Loucy (cell line): ENCODE results near the gene MMP19.
A peak's percentile ranks its signal among the peaks of the same experiment; 100 is the strongest.

Experiments used
- H2AFZ ChIP-seq: fragments of 200-600 bp; sonication (generic); 2 replicates; pipeline ENCODE4 v1.6.0; 2016; ENCODE audit warnings: antibody characterized with exemption, mild to moderate bottlenecking, low read length, moderate library complexity
- H3F3A ChIP-seq: fragments of 200-600 bp; 2 replicates; pipeline ENCODE4 v1.6.0; 2016; ENCODE audit warnings: antibody characterized with exemption, low read depth, mild to moderate bottlenecking
- H3K27me3 ChIP-seq: fragments of 200-600 bp; sonication (generic); 2 replicates; pipeline ENCODE4 v1.6.1; 2014; ENCODE audit warnings: low read length, mild to moderate bottlenecking; ENCODE audit not compliant: insufficient read depth, poor library complexity, severe bottlenecking
- H3K36me3 ChIP-seq: fragments of 200-600 bp; sonication (generic); 2 replicates; pipeline ENCODE4 v1.6.1; 2016; ENCODE audit warnings: low read length; ENCODE audit not compliant: insufficient read depth
- H3K4me1 ChIP-seq: fragments of 200-600 bp; sonication (generic); 2 replicates; pipeline ENCODE4 v1.5.1; 2014; ENCODE audit warnings: low read length, mild to moderate bottlenecking; ENCODE audit not compliant: insufficient read depth, poor library complexity, severe bottlenecking
- H3K4me2 ChIP-seq: fragments of 200-600 bp; sonication (generic); 2 replicates; pipeline ENCODE4 v1.6.0; 2014; ENCODE audit warnings: antibody characterized with exemption, low read length, low read depth, mild to moderate bottlenecking; ENCODE audit not compliant: poor library complexity, severe bottlenecking
- H3K4me3 ChIP-seq: fragments of 200-600 bp; sonication (generic); 2 replicates; pipeline ENCODE4 v1.5.1; 2014; ENCODE audit warnings: low read length, mild to moderate bottlenecking, mixed read lengths; ENCODE audit not compliant: poor library complexity, severe bottlenecking
- H3K79me2 ChIP-seq: fragments of 200-600 bp; sonication (generic); 2 replicates; pipeline ENCODE4 v1.6.1; 2014; ENCODE audit warnings: low read length; ENCODE audit not compliant: insufficient read depth
- H3K9ac ChIP-seq: fragments of 200-600 bp; sonication (generic); 2 replicates; pipeline ENCODE4 v1.6.0; 2014; ENCODE audit warnings: mild to moderate bottlenecking, low read depth, low read length, moderate library complexity; ENCODE audit not compliant: poor library complexity, severe bottlenecking
- H3K9me2 ChIP-seq: fragments of 200-600 bp; sonication (generic); replicated peaks from 2 replicates; pipeline ENCODE4 v1.6.1; 2016; ENCODE audit warnings: low read depth, low read length, mixed read lengths
- H3K9me3 ChIP-seq: fragments of 200-600 bp; sonication (generic); 2 replicates; pipeline ENCODE4 v1.6.1; 2014; ENCODE audit warnings: mild to moderate bottlenecking, antibody characterized with exemption, low read length, low read depth; ENCODE audit not compliant: insufficient read depth
- H4K20me1 ChIP-seq: fragments of 200-600 bp; sonication (generic); 2 replicates; pipeline ENCODE4 v1.6.0; 2014; ENCODE audit warnings: antibody characterized with exemption, low read length, mild to moderate bottlenecking; ENCODE audit not compliant: insufficient read depth, poor library complexity, severe bottlenecking
- CTCF ChIP-seq: fragments of 200-600 bp; sonication (generic); conservative IDR thresholded peaks from 2 replicates; pipeline ENCODE4 v1.5.1; 2014; ENCODE audit warnings: mild to moderate bottlenecking, antibody characterized with exemption, low read length
- EZH2phosphoT487 ChIP-seq: fragments of 200-600 bp; IDR thresholded peaks from 2 replicates; pipeline ENCODE4 v1.6.1; 2018; ENCODE audit warnings: antibody characterized with exemption, mild to moderate bottlenecking, moderate library complexity, borderline replicate concordance

Gene MMP19

GRCh38 chr12:55812088-55812487, 30.6 kb downstream of the MMP19 start:
- no peaks in the 10 kb centered on the region for H3K9me2 ChIP-seq
- no peaks in the 10 kb centered on the region for H3K27me3 ChIP-seq
- peaks cover 81% of the 10 kb centered on the region for H4K20me1 ChIP-seq
- H3K9me3 ChIP-seq = no peaks in the 10 kb centered on the region
- no peak overlapping the region for H2AFZ ChIP-seq
- H3K79me2 ChIP-seq = peaks cover 100% of the 10 kb centered on the region
- peaks cover 17% of the 10 kb centered on the region; the same call in 1 of the 2 replicates for H3K36me3 ChIP-seq
- peak overlapping the region; percentile 6 for H3K9ac ChIP-seq
- peaks cover 35% of the 10 kb centered on the region for H3K4me1 ChIP-seq
- no peaks in the 10 kb centered on the region for H3F3A ChIP-seq
- H3K4me3 ChIP-seq = peak overlapping the region; percentile 25
- H3K4me2 ChIP-seq = peak overlapping the region; percentile 75
- TF ChIP-seq EZH2phosphoT487 (no peak), CTCF (no peak)

GRCh38 chr12:55809274-55809673, 33.5 kb downstream of the MMP19 start:
- Histone ChIP-seq H3F3A (no peaks in the 10 kb centered on the region), H3K4me2 (no peak overlapping the region), H4K20me1 (peaks cover 71% of the 10 kb centered on the region), H2AFZ (no peak overlapping the region), H3K79me2 (peaks cover 100% of the 10 kb centered on the region), H3K4me3 (no peak overlapping the region), H3K4me1 (peaks cover 13% of the 10 kb centered on the region), H3K9ac (no peak overlapping the region), H3K36me3 (peaks cover 19% of the 10 kb centered on the region; the same call in 1 of the 2 replicates), H3K9me2 (no peaks in the 10 kb centered on the region), H3K27me3 (no peaks in the 10 kb centered on the region), H3K9me3 (no peaks in the 10 kb centered on the region)
- TF ChIP-seq EZH2phosphoT487 (no peak), CTCF (no peak)

- Histone ChIP-seq H3K9me2 (no peaks in the 10 kb centered on the region), H3K4me3 (no peak overlapping the region), H3K4me1 (peaks cover under 1% of the 10 kb centered on the region), H3K27me3 (no peaks in the 10 kb centered on the region), H3K79me2 (peaks cover 92% of the 10 kb centered on the region), H3K4me2 (no peak overlapping the region), H4K20me1 (peaks cover 69% of the 10 kb centered on the region), H3K36me3 (peaks cover 38% of the 10 kb centered on the region; the same call in 1 of the 2 replicates), H2AFZ (no peak overlapping the region), H3F3A (no peaks in the 10 kb centered on the region), H3K9me3 (no peaks in the 10 kb centered on the region), H3K9ac (no peak overlapping the region)
- no peak for TF ChIP-seq CTCF
- no peak for TF ChIP-seq EZH2phosphoT487
These were observed 35.8 kb downstream of the MMP19 start for GRCh38 chr12:55806982-55807381.
